ENCODE measurements around the gene DDX42. TPM values are rescaled to one million over a fixed set of nuclear protein-coding genes. Genes with fewer than 3 reads are reported as not detected.

The DDX42 gene
- total and polyA plus RNA-seq, 9 of the 15 experiments (the other 6 are each of a cell fraction or from before 2014, with no cell fraction given): 16.5 to 149 (median 87.6) TPM

DNA sequence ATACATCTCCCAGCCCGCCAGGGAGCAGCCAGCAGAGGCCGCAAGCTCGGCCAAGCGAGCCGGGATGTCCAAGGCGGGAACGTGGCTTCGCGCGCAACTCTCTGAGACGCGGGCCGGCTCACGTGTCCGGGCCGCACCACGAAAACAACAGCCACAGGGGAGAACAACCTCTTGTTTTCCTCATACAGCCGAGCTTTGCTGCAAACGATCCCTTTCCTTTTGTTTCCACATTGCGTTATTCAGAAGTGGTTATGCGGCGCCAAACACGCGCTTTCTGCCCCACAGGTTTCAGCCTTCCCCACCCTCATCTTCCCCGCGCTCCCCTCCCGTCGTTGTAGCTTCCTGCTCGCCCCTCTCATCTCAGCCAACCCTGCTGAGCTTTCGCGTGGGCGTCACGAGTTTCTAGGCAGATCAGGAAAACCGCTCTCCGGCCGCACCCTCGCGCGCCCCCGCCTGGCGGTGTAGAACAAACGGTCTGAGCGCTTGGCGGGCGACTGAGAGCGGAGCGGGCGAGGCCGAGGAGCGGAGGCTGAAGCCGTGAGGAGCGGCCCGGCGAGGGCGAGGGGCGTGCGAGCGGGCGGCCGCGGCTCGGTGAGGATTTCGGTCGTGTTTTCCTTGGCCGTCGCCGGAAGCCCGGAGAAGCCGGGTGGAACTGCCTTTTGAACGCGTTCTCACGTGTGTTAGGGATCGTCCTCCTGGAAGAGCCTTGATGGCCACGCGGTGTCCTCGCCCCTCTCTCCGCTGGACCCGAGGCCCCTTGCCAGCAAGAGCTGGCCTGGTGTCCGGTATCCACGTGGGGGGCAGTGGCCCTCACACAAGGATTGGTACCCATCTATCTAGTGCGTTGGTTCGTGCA lies 75.1 kb downstream of the DDX42 start (continued):
- TF ChIP-seq, protein P1, sequence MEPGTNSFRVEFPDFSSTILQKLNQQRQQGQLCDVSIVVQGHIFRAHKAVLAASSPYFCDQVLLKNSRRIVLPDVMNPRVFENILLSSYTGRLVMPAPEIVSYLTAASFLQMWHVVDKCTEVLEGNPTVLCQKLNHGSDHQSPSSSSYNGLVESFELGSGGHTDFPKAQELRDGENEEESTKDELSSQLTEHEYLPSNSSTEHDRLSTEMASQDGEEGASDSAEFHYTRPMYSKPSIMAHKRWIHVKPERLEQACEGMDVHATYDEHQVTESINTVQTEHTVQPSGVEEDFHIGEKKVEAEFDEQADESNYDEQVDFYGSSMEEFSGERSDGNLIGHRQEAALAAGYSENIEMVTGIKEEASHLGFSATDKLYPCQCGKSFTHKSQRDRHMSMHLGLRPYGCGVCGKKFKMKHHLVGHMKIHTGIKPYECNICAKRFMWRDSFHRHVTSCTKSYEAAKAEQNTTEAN (CRISPR knock-in tag; IDR thresholded peaks at IDR 0.05): peak; percentile 94
- TF ChIP-seq CHD7 (IDR thresholded peaks at IDR 0.05; ENCODE audit: low read depth, low read length) (no peak), ETS2 (tag; IDR thresholded peaks at IDR 0.05; ENCODE audit: borderline replicate concordance, poor library complexity, severe bottlenecking) (no peak), TOE1 (IDR thresholded peaks at IDR 0.05; ENCODE audit: borderline replicate concordance) (peak; percentile 99), TOE1 (CRISPR knock-in tag; IDR thresholded peaks at IDR 0.05; ENCODE audit: borderline replicate concordance, low read depth) (peak; percentile 89; the same call in 1 of the 2 replicates), COPS2 (conservative IDR thresholded peaks at IDR 0.05) (no peak), ZNF197 (CRISPR knock-in tag; IDR thresholded peaks at IDR 0.05; ENCODE audit: low read depth) (no peak), ZBTB26 (CRISPR knock-in tag; IDR thresholded peaks at IDR 0.05) (no peak; the same call in 1 of the 2 replicates), ATF1 (CRISPR knock-in tag; IDR thresholded peaks at IDR 0.05) (peak; percentile 67; the same call in 1 of the 2 replicates), ATF1 (tag; IDR thresholded peaks at IDR 0.05) (peak; percentile 99)
